T-helper 22 cell (primary cell): ENCODE measurements around the gene HDAC5.
"Not testable (repeated sequence)": the region's sequence is repeated elsewhere in the genome, so short reads cannot be mapped to it uniquely, and the experiment has no call there.

ENCODE experiments used
- DNase-seq: peaks from one replicate; pipeline ENCODE4 v3.0.0-alpha.2; 2020; ENCODE audit warnings: low read depth

The HDAC5 gene

GRCh38 chr17:44123356-44124117, at the start of gene HDAC5:
Gene HDAC5 (minus strand): TSS chr17:44123641. CDS start chr17:44117515, 6,126 bp downstream.
- DNase-seq: peak; percentile 93

- DNase-seq: no peak
These were observed 48.6 kb upstream of the HDAC5 start for GRCh38 chr17:44171931-44172455.

DNA sequence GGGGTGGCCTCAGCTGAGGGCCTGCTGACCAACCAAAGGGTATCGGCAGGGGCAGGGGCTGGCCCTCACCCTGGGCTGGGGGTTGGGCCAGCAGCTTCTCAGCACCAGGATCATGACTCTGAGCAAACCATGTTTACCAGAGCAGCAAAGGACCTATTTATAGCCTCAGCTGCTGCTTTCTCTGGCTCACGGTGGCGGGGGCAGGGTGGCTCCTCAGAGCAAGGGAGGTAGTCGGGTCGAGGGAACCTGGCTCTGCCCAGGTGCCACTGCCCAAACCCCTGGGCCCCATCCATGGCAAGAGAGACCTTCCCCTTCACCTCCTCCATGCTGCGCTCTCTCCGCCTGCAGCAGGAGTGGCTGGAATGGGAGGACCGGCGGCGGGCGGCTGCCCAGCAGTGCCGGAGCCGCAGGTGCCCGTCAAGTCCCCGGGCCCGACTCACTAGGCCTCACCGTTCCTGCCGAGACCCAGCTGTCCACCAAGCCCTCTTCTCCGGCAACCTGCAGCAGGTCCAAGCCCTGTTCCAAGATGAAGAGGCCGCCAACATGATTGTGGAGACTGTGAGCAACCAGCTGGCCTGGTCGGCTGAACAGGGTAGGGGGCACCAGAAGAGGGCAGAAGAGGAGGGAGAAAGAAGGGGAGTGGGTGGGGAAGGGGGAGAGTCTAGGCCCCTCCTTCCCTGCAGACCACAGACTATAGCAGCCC, 47.2 kb upstream of the HDAC5 start, which contains the start of gene ASB16:
ASB16 (plus strand) TSS at position 206 of the 703 bp plus-strand sequence; CDS start at position 292, 86 bp downstream.
- DNase-seq: no peak

DNA sequence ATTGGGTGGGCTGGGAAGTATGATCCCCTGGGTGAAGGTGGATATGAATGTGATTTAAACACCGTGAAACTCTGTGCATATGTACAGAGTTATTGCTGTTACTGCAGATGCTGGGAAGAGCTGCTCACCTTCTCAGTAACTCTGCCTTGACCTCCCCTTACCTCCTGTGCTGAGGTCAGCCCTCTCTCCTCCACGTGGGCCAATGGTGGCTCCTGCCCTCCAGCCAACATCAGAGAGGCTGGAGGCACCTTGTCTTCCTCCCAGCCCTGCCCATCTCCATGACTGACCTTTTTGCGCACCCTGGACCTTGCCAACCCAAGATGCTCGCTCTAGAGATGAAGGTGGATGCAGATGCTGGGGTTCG, 46.7 kb upstream of the HDAC5 start:
- no peak for DNase-seq

- DNase-seq: no peak
These were observed 43.9 kb upstream of the HDAC5 start for GRCh38 chr17:44167181-44167861.

DNA sequence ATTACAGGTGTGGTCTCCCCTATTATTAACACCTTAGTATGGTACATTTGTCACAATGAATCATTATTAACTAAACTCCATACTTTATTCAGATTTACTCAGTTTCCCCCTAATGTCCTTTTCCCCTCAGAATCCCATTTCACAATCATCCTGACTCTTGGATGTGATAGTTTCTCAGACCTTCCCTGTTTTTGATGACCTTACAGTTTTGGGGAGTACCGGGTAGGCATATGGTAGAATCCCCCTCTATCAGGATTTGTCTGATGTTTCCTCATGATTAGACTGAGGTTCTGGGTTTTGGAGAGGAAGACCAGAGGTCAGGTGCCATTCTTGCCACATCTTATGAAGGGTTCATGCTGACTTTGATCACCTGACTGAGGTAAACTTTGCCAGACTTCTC, 41.0 kb upstream of the HDAC5 start:
- DNase-seq: no peak

- peak; percentile 50 for DNase-seq
These were observed 36.2 kb upstream of the HDAC5 start for GRCh38 chr17:44159519-44160210.

DNA sequence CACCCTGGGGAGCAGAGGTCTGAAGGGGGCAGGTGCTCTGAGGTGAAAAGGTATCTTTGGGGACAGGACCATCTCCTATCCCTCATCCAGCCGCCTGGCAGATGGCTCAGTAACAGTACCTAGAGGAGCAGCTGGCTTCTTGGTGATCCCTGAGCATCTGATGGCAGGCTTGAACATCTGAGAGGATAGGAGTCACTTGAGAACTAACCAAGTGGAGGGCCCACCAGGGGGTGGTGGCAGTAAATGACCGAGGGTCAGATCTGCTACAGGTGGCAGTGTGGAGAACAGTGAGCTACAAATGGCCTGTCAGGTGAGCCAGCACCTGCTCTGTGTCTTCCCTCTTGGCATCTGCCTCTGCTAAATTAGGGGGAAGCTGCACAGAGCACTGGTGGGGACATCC, 32.0 kb upstream of the HDAC5 start:
- DNase-seq: no peak

GRCh38 chr17:44152875-44153274, 29.4 kb upstream of the HDAC5 start:
- no peak for DNase-seq

DNA sequence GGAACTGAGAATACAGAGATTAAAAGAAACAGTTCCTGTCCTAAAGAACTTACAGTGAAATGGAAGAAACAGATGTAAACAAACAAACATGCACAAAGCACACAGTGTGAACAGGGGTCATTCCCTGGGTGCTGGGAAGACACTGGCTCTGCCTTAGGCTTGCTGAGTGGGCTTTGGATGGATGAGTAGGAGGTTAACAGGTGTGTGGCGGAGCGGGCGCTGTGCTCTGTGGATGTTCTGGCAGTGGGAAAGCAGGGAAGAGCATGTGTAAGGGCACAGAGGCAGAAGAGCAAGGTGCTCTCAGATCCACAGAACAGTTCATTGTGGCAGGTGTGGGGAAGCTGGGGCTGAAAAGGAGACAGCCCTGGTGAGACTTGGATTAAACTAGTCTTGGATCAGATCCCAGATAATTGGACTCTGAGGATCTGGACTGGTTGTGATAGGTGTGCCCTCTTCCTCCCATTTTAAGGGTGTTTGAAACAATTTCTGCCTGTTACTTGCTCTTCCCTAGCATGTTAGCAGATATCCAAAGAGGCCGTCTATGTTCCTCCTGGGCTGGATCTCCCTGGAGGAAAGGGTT, 26.4 kb upstream of the HDAC5 start:
- no peak for DNase-seq

DNA sequence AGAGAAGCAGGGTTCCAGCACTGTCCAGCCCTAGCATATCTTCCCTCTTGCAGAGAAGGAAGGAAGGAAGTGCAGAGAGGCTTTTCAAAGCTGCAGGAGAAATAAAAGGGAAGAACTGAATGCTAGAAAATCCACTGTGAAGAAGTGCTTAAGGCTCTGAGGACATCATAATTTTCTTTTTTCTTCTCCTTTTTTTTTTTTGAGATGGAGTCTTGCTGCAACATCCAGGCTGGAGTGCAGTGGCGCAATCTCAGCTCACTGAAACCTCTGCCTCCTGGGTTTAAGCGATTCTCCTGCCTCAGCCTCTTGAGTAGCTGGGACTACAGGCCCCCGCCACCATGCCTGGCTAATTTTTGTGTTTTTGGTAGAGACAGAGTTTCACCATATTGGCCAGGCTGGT, 25.6 kb upstream of the HDAC5 start:
- not testable (repeated sequence) for DNase-seq

DNA sequence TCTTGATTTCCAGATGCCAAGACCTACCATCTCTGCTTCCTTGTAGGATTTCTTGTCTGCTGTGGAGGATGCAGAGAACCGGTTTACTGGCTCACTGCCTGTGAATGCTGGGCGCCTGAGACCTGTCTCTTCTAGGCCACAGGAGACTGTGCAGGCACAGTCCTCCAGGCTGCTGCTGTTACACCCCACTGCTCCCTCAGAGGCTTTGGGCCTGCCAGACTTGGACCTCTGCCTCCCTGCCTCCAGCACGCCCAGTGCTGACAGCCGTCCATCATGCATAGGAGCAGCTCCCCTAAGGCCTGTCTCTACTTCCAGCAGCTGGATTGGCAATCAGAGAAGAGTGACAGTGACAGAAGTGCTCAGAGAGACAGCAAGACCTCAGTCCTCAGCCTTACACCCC, 24.4 kb upstream of the HDAC5 start:
- no peak for DNase-seq

DNA sequence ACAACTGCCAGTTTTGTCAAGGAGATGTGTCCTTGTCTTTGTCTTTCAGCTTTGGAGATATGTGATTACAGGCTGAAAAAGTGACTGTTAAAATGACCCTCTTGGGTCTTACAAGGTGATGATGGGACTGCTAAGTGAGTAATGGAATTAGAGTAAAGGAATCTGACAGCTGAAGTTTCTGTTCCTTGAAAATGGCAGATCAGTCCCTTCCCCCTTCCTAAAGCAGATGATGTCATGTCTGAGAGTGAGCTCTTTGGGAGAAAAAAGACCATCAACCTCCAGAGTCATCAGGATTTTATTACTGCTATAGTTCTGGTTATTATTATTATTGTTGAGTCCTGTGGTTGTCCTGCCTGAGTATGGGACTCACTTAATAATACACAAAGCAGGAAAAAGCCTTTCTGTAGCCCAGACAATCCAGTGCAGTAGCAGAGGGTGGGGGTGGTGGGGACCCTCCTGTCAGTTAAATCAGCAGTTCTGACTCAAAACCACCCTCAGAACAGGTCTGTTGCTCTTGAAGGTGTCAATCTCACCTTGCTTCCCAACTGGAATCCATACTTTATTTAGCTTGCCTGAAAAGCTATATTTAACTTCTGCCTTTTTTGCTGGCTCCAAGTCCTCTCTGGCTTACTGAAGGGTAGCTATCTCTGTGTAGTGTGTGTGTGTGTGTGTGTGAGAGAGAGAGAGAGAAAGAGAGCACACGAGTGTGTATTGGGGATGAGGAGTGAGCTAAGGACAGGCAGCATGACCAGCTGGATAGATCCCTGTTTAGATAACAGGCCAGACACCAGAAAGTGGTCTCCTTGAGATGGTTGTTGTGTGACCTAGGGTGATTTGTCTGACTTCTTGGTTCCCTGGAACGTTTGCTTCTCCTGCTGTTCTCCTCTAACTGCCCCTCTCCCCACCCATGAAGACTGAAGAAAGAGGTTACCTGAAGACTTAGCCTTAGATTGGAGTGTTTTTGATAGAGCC, 23.2 kb upstream of the HDAC5 start:
- DNase-seq: no peak

GRCh38 chr17:44144966-44145739, 21.7 kb upstream of the HDAC5 start:
- no peak for DNase-seq

- not testable (repeated sequence) for DNase-seq
These were observed 20.5 kb upstream of the HDAC5 start for GRCh38 chr17:44143921-44144320.

DNA sequence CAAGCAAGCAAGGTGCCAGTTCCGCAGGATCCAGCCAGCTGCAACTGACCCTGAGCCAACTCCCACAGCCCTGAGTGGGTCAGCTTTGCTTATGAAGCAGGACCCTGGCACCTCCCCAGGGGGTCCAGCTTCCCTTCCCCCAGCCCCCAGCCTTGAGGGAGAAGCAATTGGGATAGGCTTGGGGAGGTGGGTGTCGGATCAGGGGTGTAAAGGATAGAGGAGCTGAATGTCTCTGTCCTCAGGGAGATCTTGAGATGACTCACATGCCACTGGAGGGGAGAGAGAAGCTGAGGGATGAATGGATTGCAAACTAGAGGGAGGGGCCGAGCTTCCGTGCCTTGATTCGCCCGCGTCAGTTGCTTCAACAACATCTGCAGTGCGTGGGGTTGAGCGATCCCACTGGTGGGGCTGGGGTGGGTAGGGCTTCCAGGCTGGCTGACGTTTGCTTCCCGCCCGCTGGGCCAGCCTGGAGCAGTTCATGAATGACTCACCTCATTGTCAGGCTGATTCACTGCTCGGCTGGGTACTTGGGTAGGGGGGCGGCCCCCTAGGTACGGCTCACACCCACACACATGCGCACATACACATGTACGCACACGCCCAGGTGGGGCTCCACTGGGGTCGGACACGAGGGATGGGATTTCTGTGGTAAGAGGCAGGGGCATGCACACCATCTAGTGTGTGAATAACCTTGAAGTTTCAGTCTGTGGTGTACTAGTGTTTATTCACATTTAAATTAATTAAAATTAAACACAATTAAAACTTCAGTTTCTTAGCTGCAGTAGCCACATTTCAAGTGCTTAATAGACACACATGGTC, 14.7 kb upstream of the HDAC5 start:
- peak; percentile 47 for DNase-seq

DNA sequence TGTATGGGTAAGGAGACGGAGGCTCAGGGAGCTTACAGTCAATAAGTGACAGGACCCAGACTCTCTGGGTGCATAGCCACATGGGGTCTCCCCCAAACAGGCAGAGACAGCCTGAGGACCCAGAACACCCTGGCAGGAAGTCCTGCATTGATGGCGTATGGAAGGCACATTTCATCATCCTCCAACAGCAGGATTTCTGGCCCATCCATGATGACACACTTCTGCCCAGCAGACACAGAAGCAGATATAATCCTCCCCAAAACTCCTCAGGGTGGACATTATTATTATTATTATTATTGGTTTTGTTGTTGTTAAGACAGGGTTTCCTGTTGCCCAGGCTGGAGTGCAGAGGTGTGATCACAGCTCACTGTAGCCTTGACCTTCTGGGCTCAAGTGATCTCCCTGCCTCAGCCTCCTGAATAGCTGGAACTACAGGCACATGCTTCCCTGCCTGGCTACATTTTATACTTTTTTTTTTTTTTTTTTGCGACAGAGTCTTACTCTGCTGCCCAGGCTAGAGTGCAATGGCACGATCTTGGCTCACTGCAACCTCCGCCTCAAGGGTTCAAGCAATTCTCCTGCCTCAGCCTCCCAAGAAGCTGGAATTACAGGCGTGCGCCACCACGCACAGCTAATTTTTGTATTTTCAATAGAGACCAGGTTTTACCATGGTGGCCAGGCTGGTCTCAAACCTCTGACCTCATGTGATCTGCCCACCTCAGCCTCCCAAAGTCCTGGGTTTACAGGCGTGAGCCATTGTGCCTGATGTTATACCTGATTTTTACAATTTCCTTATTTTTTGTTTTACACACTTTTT, 11.5 kb upstream of the HDAC5 start:
- DNase-seq: no peak

GRCh38 chr17:44133918-44134476, 10.6 kb upstream of the HDAC5 start:
- no peak for DNase-seq
